Activated CD8-positive, alpha-beta memory T cell treated with anti-CD3 and anti-CD28 coated beads, Interleukin-2, amount 50 U/mL, for 24 hours (primary cell): Measurements from ENCODE around the gene LDLRAD4.

Source experiments
- DNase-seq: peaks from one replicate; pipeline ENCODE4 v3.0.0-alpha.2; 2020; ENCODE audit errors: extremely low read depth

LDLRAD4 gene

DNA sequence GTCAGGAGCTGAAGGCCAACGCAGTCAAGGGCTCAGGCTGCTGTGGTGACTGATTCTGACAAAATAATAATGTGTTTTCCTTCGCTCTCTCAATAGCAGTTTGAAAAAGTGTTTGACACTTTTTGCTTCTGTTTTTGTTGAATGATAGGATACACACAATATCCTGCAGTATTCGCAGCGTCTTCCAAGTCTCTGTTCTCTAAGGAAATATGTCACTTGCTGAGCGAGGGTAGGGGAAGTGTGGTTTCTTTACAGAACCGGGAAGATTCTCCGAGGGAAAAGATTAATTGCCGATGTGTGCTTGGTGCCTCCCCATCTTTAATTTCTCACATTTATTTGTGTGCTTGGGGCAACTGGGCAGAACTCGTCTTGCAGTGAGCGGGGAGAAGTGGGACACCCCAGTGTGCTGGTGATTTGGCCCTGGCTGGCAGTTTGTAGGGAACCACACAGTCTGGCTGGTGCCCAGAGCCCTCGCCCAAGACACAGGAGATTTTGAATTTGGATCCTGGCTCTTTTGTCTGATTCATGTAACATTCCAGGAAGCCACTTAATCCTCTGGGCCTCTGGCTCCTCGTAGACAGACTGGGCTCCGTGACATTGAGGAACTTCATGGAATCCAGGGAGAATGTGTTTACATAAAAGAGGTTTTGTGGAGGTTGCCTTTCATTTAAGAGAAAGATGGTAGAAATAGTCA is 169.4 kb downstream of the LDLRAD4 start:
- DNase-seq, result no peak

GRCh38 chr18:13388586-13389490 is 170.3 kb downstream of the LDLRAD4 start:
- no peak for DNase-seq

- no peak for DNase-seq
These were observed 171.1 kb downstream of the LDLRAD4 start for GRCh38 chr18:13389491-13390131.

DNA sequence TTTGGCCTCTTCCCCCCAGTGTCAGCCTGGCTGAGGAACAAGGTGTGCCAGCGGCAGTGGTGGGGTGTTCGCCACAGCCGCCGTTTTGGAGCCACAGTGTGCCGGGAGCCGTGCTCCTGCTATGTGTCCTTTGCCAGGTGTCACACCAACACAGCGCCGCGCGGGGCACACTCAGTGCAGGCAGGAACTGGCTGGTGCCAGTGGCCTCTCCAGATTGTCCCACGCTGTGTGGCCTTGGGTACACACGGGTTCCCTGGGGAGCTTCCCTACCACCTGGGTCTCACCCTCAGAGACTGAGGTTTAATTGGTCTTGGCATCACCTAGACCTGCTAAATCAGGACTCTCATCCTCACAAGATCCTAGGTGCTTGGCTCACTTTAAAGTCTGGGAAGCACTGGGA is 171.6 kb downstream of the LDLRAD4 start:
- DNase-seq, result no peak

- DNase-seq, result no peak
These were observed 172.2 kb downstream of the LDLRAD4 start for GRCh38 chr18:13390711-13391110.

- no peak for DNase-seq
These were observed 173.6 kb downstream of the LDLRAD4 start for GRCh38 chr18:13392029-13392750.

DNA sequence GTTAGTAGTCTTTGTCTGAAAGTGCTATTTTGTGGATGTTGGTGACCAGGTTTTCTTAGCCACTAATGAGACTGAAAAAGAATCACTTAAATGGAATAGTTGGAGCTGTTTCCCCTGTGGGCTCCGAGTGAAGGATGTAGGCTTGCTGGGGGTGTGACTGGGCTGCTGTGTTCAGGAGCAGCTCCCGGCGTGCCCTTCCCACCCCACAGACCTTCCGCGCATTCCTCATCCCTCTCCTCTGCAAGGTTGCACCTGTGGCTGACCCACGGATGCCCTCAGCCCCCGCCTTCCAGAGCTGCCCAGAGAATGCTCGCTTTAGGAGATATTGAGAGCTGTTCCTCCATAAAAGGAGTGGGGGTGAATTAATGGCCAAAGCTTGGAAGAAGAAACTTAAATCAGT is 174.3 kb downstream of the LDLRAD4 start:
- DNase-seq, result no peak

DNA sequence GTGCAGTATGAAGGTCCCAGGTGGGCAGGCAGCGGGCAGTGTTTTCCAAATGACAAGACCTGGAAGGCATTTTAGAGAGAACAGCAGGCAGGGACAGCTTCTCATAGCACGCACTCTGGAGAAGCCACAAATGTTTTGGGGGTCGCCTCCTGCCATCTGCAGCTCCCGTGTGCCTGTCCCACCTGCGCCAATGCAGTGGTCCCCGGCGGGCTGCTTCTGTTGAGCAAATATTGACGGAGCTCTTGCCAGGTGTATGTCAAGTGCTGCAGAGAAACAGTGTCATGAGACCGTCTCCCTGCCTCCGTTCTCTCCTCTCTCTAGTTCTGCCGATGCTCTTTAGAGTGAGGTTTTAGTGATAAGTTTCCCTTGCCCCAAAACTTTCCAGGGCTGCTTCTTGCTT is 174.8 kb downstream of the LDLRAD4 start:
- DNase-seq, result no peak

DNA sequence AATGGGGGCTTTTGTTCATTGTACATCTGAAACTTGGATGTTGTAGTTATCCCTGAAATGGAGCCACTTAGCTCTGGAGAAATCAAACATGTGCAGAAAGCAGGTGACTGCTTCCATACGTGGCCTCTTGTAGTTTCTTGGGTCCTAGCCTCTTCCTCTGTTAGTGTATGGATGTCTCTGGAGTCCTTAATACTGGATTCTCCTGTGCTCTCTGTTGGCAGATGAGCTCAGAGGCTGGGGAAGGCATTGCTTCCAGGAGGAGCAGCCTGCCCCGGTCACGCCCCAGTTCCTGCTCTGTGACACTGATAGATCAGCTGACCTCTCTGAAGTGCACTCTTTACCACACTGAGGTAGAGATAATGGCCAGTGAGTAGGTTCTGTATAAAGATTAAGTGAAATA is 176.2 kb downstream of the LDLRAD4 start:
- DNase-seq, result no peak

DNA sequence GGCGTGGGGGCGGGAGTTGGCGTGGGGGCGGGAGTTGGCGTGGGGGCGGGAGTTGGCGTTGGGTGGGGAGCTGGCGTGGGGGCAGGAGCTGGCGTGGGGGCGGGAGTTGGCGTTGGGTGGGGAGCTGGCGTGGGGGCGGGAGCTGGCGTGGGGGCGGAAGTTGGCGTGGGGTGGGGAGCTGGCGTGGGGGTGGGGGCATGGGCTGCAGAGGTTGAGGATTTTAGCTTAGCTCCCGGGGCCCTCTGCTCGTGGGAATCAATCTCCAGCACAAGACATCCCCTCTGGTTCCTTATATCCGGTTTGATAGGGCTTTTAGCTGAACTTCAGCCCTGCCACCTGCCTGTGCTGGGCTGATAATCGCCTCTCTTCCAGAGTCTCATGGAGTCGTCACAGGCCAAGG is 177.0 kb downstream of the LDLRAD4 start:
- DNase-seq, result no peak

DNA sequence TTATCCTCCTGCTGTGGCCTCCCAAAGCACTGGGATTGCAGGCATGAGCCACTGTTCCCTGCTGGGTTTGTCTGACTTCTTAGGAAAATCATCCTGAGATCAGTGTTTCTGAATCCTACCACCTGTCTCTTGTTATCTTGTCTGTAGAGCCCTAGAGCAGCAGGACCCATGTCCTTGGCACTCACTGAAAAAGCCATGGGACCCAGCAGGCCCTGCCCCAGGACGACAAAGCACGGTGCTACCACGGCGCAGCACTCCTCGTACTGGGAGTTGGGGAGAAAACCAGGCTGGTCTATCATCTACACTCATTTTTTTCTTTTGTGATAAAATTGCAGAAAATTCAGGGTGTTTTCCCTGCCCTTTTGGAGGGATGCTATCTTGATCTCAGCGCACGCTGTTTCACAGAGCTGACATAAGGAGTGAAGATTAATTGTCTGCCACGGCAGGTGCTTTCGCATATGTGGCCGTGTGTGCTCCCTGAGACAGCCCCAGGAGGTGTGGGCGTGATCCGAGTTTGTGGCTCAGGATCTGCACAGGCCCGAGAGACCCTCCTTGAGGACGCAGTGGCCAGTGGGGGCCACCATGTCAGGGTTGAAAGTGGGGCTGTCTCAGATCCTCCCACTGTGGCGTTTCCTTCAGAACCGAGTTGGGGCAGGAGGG is 179.1 kb downstream of the LDLRAD4 start:
- DNase-seq, result no peak

DNA sequence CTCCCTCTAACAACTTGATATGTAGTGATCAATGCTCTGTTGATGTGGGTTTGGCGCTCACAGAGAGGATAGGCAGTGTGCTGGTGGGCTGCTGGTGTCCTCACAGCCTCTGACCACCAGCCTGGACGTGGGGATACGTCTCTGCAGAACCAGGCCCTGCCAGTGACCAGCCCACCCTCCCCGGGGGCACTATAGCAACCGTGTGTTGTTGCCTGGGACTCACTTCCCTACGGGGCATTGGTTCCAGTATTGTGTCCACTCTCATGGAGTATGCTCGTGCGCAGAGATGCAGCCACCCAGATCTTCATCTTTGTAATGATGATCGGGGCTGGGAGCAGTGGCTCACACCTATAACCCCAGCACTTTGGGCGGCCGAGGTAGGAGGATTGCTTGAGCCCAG is 180.1 kb downstream of the LDLRAD4 start:
- DNase-seq, result no peak

DNA sequence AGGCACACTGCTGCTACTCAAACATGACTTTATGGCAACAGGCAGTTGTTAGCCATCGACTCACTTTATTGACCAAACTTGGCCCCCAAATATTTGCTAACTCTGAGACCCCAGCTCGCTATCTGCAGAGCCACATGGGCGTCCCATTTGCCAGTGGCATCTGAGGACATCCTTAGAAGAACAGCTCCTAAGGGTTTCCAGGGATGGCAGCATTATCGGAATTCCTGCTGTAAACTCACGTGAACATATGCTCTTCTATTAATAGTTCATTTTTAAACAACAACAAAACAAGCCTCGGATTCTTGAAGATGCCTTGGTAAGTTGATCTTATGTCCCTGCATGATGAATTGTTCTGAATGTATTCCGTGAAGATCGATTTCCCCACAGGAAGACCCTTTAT is 181.0 kb downstream of the LDLRAD4 start:
- DNase-seq, result no peak

GRCh38 chr18:13400636-13401315 is 182.2 kb downstream of the LDLRAD4 start:
- no peak for DNase-seq

DNA sequence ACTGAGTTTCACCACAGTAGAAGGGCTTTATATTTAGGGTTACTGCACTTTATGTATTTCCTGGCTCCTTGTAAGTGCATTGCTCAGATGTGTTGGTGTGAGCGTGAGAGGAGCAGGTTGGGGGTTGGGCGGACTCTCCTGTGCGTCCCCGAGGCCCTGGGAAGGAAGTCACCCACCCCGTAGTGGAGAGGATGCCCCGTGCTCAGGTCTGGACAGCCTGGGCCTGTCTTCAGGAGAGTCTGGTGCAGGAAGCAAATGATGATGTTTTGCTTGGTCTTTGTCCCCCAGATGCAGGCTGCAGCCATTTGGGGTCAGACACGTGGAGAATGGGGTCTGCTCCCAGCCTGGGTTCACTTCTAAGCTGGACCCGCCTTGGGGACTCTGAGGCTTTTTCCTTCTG is 182.8 kb downstream of the LDLRAD4 start:
- DNase-seq, result no peak

- no peak for DNase-seq
These were observed 183.3 kb downstream of the LDLRAD4 start for GRCh38 chr18:13401826-13402225.

DNA sequence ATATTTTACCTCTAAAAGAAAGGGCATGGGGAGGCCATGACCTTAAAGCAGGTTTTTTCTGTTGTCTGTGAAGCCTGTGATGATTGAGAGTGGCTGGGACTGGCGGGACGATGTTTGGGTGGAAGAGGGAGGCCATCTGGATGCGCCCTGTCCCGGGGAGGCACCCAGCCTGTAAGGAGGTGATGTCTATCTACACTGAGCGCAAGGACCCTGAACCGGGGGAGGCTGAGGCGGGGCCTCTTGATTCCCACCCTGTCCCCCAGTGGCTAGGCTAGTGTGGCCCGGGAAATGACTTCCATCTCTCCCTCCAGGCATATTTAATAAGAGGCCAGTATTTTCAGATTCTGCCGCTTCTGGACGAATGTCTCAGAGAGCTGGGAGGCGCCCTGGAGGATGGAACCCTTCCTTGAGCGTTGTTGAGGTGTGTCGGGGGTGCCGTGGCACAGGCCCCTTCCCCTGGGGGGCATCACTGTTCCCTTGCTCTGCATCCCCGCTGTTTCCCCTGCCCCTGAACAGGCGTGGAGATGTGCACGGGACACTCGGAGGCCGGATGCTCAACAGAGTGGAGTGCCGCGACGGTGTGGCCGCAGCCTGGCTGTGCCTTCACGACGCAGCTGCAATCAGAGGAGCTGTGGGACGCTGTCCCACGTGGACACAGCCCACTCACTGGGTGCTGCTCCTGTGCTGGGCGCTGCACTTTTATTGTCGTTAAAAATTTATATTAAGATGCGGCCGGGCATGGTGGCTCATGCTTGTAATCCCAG is 185.4 kb downstream of the LDLRAD4 start:
- DNase-seq, result no peak

GRCh38 chr18:13405305-13406038 is 186.9 kb downstream of the LDLRAD4 start:
- no peak for DNase-seq

GRCh38 chr18:13406049-13406615 is 187.6 kb downstream of the LDLRAD4 start:
- no peak for DNase-seq
